K562 (cell line): ENCODE data around the gene CRYBB1. TPM values are rescaled to one million over a fixed set of nuclear protein-coding genes. Genes with fewer than 3 reads are reported as not detected.

Source experiments
- ATAC-seq: fragments of 200-7000 bp; cut with Tn5 transposase; 3 replicates; pipeline ENCODE4 v1.9.1; 2020; ENCODE audit warnings: moderate library complexity
- BruUV-seq: library from RNA; stranded (reverse); fragments of 400-500 nt; replicated peaks from 2 replicates; lab custom pipeline; 2021; lab: Mats Ljungman, UMichigan
- CTCF ChIA-PET: fragments of 300-600 bp; formaldehyde crosslinking; extraction: SDS; loops from one replicate; lab custom pipeline; 2021; ENCODE audit warnings: low intra/inter-chr PET ratio; lab: Yijun Ruan, JAX
- POLR2A ChIA-PET: fragments of 300-600, 350-650 bp; sonication (Branson Sonifier 250); formaldehyde crosslinking; extraction: SDS; loops from one replicate; lab custom pipeline; 2021; ENCODE audit warnings: antibody characterized with exemption, inconsistent platforms; lab: Yijun Ruan, JAX
- DNase-seq, 4 experiments: peaks; one replicate each; pipeline versions ENCODE4 v3.0.0 to v3.0.0-alpha.2; 2011 to 2018; ENCODE audit warnings: low spot score in 3 of 4, mixed read lengths in 3 of 4; ENCODE audit errors: extremely low read depth in 1 of 4
- FAIRE-seq: peaks from 2 replicates; lab custom pipeline; 2011; peaks lifted over from hg19 to GRCh38; lab: Jason Lieb, UNC
- H2AFZ ChIP-seq: 2 replicates; pipeline ENCODE4 v1.6.0; 2011; ENCODE audit warnings: low read depth, low read length, control low read depth, inconsistent platforms
- H3K27ac ChIP-seq: fragments of 200-600 bp; 3 replicates; pipeline ENCODE4 v1.8.0; 2011; ENCODE audit warnings: low read depth, mild to moderate bottlenecking, control low read depth, inconsistent platforms, low read length, moderate library complexity, mixed read lengths; ENCODE audit errors: extremely low read depth
- H3K27me3 ChIP-seq, 2 experiments: fragments of 300-600 bp in 1 of 2; 2 replicates in 1 of 2; 3 replicates in 1 of 2; pipeline versions ENCODE4 v1.6.0 to v1.8.0; 2011; ENCODE audit warnings: inconsistent platforms in 2 of 2, low read length in 2 of 2, mild to moderate bottlenecking in 1 of 2, mixed read lengths in 1 of 2, moderate library complexity in 1 of 2; ENCODE audit not compliant: control insufficient read depth in 2 of 2, insufficient read depth in 2 of 2
- H3K36me3 ChIP-seq: fragments of 300-600 bp; 3 replicates; pipeline ENCODE4 v1.8.0; 2011; ENCODE audit warnings: mild to moderate bottlenecking, low read length, inconsistent platforms; ENCODE audit not compliant: control insufficient read depth, insufficient read depth
- H3K4me1 ChIP-seq, 2 experiments: fragments of 200-600 bp in 1 of 2; replicated peaks in 1 of 2; 2 replicates in 1 of 2; 3 replicates in 1 of 2; pipeline versions ENCODE4 v1.5.1 to v1.8.0; 2011; ENCODE audit warnings: inconsistent platforms in 2 of 2, low read length in 2 of 2, mild to moderate bottlenecking in 1 of 2, mixed read lengths in 1 of 2, moderate library complexity in 1 of 2; ENCODE audit not compliant: control insufficient read depth in 2 of 2, insufficient read depth in 2 of 2
- H3K4me2 ChIP-seq: 2 replicates; pipeline ENCODE4 v1.6.1; 2011; ENCODE audit warnings: low read length, control low read depth, inconsistent platforms, mixed read lengths; ENCODE audit not compliant: insufficient read depth
- H3K4me3 ChIP-seq: fragments of 200-600 bp; sonication (generic), shearing (Covaris generic); 2 replicates; pipeline ENCODE4 v1.5.1; 2016; ENCODE audit warnings: control low read depth, inconsistent platforms
- H3K79me2 ChIP-seq: fragments of 200-600 bp; 3 replicates; pipeline ENCODE4 v1.8.0; 2011; ENCODE audit warnings: low read length, inconsistent platforms; ENCODE audit not compliant: control insufficient read depth, insufficient read depth
- H3K9ac ChIP-seq, 2 experiments: 2 replicates each; pipeline versions ENCODE4 v1.6.0 to v1.6.1; 2011; ENCODE audit warnings: low read depth in 2 of 2, low read length in 2 of 2, control low read depth in 1 of 2, inconsistent platforms in 1 of 2, mild to moderate bottlenecking in 1 of 2, mixed read lengths in 1 of 2; ENCODE audit not compliant: insufficient read depth in 1 of 2
- H3K9me1 ChIP-seq: one replicate; pipeline ENCODE4 v1.6.0; 2011; ENCODE audit warnings: inconsistent platforms, mild to moderate bottlenecking, low read length, moderate library complexity; ENCODE audit not compliant: control insufficient read depth, insufficient read depth
- H3K9me3 ChIP-seq: replicated peaks from 2 replicates; pipeline ENCODE4 v1.5.1; 2011; ENCODE audit warnings: low read depth, low read length, inconsistent platforms; ENCODE audit not compliant: control insufficient read depth, insufficient read depth
- H4K20me1 ChIP-seq: replicated peaks from 2 replicates; pipeline ENCODE4 v1.6.1; 2011; ENCODE audit warnings: low read length, inconsistent platforms, mixed read lengths; ENCODE audit not compliant: control insufficient read depth, insufficient read depth
- ARID1B ChIP-seq: fragments of 450-650 bp; IDR thresholded peaks from 2 replicates; pipeline ENCODE4 v1.6.1; 2016; ENCODE audit warnings: antibody characterized with exemption, mild to moderate bottlenecking, inconsistent platforms
- ATF3 ChIP-seq, 2 experiments: fragments of 450-650 bp in 1 of 2; sonication (generic) in 1 of 2; formaldehyde crosslinking in 1 of 2; IDR thresholded peaks in 1 of 2; conservative IDR thresholded peaks in 1 of 2; 2 replicates each; pipeline versions ENCODE4 v1.6.1 to v1.8.1; 2016 to 2023; ENCODE audit warnings: mild to moderate bottlenecking in 2 of 2, moderate library complexity in 2 of 2, inconsistent platforms in 1 of 2, missing genetic modification reagents in 1 of 2
- CBFA2T2 ChIP-seq: fragments of 450-650 bp; conservative IDR thresholded peaks from 2 replicates; pipeline ENCODE4 v1.6.1; 2017; ENCODE audit warnings: mild to moderate bottlenecking
- EGR1 ChIP-seq: fragments of 450-650 bp; conservative IDR thresholded peaks from 2 replicates; pipeline ENCODE4 v1.6.1; 2017; ENCODE audit warnings: mild to moderate bottlenecking
- EP400 ChIP-seq: fragments of 450-650 bp; IDR thresholded peaks from 2 replicates; pipeline ENCODE4 v1.6.1; 2017; ENCODE audit warnings: antibody characterized with exemption, mild to moderate bottlenecking, moderate library complexity
- MAFG ChIP-seq: fragments of 450-650 bp; conservative IDR thresholded peaks from 2 replicates; pipeline ENCODE4 v1.6.1; 2016; ENCODE audit warnings: missing genetic modification characterization, missing compliant biosample characterization
- MEF2D ChIP-seq: conservative IDR thresholded peaks from 2 replicates; pipeline ENCODE4 v1.6.1; 2016; ENCODE audit warnings: low read depth, missing genetic modification characterization, missing compliant biosample characterization
- MEIS2 ChIP-seq: fragments of 450-650 bp; IDR thresholded peaks from 2 replicates; pipeline ENCODE4 v1.6.1; 2014; ENCODE audit warnings: mild to moderate bottlenecking; ENCODE audit not compliant: partially characterized antibody
- MNT ChIP-seq, 2 experiments: fragments of 450-650 bp; conservative IDR thresholded peaks; 2 replicates each; pipeline ENCODE4 v1.6.1; 2017; ENCODE audit warnings: mild to moderate bottlenecking in 2 of 2, moderate library complexity in 2 of 2
- MXI1 ChIP-seq: IDR thresholded peaks from 2 replicates; pipeline ENCODE4 v1.6.1; 2011; ENCODE audit warnings: low read depth, mild to moderate bottlenecking, improper control_type of control experiment, low read length
- MYNN ChIP-seq, 2 experiments: sonication (generic); formaldehyde crosslinking in 1 of 2; IDR thresholded peaks; 2 replicates each; pipeline versions ENCODE4 v1.5.0 to v1.6.1; 2016 to 2020; ENCODE audit warnings: antibody characterized with exemption in 1 of 2, missing genetic modification reagents in 1 of 2
- NCOR1 ChIP-seq: fragments of 450-650 bp; IDR thresholded peaks from 2 replicates; pipeline ENCODE4 v1.6.1; 2016; ENCODE audit warnings: mild to moderate bottlenecking, moderate library complexity
- NEUROD1 ChIP-seq: fragments of 150-350 bp; IDR thresholded peaks from 2 replicates; pipeline ENCODE4 v1.6.1; 2014; ENCODE audit warnings: borderline replicate concordance, low read length, low read depth; ENCODE audit not compliant: partially characterized antibody
- PHF8 ChIP-seq: fragments of 200-600 bp; sonication (generic); IDR thresholded peaks from 2 replicates; pipeline ENCODE4 v1.6.1; 2012; ENCODE audit warnings: mixed run types, mild to moderate bottlenecking, inconsistent platforms, low read length, moderate library complexity, borderline replicate concordance
- POLR3A ChIP-seq: IDR thresholded peaks from 2 replicates; pipeline ENCODE4 v1.6.1; 2011; ENCODE audit warnings: borderline replicate concordance, mild to moderate bottlenecking, moderate library complexity; ENCODE audit not compliant: insufficient read length, insufficient read depth; ENCODE audit errors: extremely low read depth
- RAD21 ChIP-seq, 2 experiments: fragments of 250-450 bp in 1 of 2; fragments of 450-650 bp in 1 of 2; sonication (Bioruptor Pico) in 1 of 2; formaldehyde crosslinking in 1 of 2; IDR thresholded peaks in 1 of 2; conservative IDR thresholded peaks in 1 of 2; 2 replicates each; pipeline versions ENCODE4 v1.4.0 to v1.8.0; 2020 to 2022; ENCODE audit warnings: mild to moderate bottlenecking in 2 of 2, moderate library complexity in 1 of 2
- ZC3H8 ChIP-seq: fragments of 450-650 bp; IDR thresholded peaks from 2 replicates; pipeline ENCODE4 v1.6.1; 2017
- ZNF121 ChIP-seq: sonication (generic); formaldehyde crosslinking; conservative IDR thresholded peaks from 2 replicates; pipeline ENCODE4 v1.8.0; 2022; ENCODE audit warnings: missing genetic modification reagents
- ZNF766 ChIP-seq: fragments of 200-800 bp; sonication (Bioruptor generic); conservative IDR thresholded peaks from 2 replicates; pipeline ENCODE4 v1.6.1; 2016; ENCODE audit warnings: missing genetic modification characterization, missing compliant biosample characterization
- WGBS: fragments of 100-300 bp; shearing (Covaris generic); methylation state at CpG from one replicate; pipeline ENCODE4 v1.1.6; 2016; ENCODE audit warnings: low coverage, mixed read lengths; ENCODE audit not compliant: insufficient coverage; ENCODE audit errors: missing lambda C conversion rate; 5-methylcytosine and 5-hydroxymethylcytosine counted together
- in situ Hi-C: fragments of 300-500 bp; cut with MboI; formaldehyde crosslinking; loops from 4 replicates; pipeline ENCODE4 v1.15.0; 2018; ENCODE audit warnings: inconsistent platforms, mixed read lengths
- intact Hi-C: fragments of 100-400 bp; cut with micrococcal nuclease; formaldehyde crosslinking; loops from 2 replicates; pipeline ENCODE4 v1.14.2; 2022
- polyA plus RNA-seq, 8 experiments: library from polyadenylated mRNA; depleted of rRNA in 4 of 8; stranded (reverse) in 5 of 8; unstranded in 3 of 8; fragments of >200 nt; fragmentation: Nextera tagmentation in 2 of 8; fragmentation: Illumina TruSeq in 1 of 8; extraction: Ambion mirVana in 2 of 8; extraction: Trizol in 1 of 8; gene quantifications; 2 replicates each; pipeline versions ENCODE4 v1.2.1 to v1.2.3, GENCODE V29; 2011 to 2014; ENCODE audit warnings: inconsistent platforms in 1 of 8, missing spikeins in 1 of 8
- total RNA-seq, 7 experiments: library from RNA; depleted of rRNA in 6 of 7; stranded (reverse); fragments of >200 nt in 6 of 7; fragmentation: Illumina TruSeq in 2 of 7; extraction: Trizol in 2 of 7; gene quantifications; 2 replicates each; pipeline versions ENCODE4 v1.2.1 to v1.2.3, GENCODE V29; 2011 to 2021; ENCODE audit warnings: low replicate concordance in 1 of 7

The CRYBB1 gene
- total and polyA plus RNA-seq, 9 of the 15 experiments (the other 6 are each of a cell fraction or from before 2014, with no cell fraction given), result 0.16 to 0.45 (median 0.33) TPM; not detected in 2

GRCh38 chr22:26658671-26659478 lies 41.0 kb upstream of the CRYBB1 start:
- ChIA-PET CTCF (no interaction called here), POLR2A (no interaction called here)
- H3K9ac ChIP-seq, result peak overlapping the region; percentile 17 to 21; a peak in 2 of 4 replicates
- ATAC-seq (peak; percentile 95), FAIRE-seq (peak; percentile 99), DNase-seq (peak; percentile 79 to 93 (median 82))
- H3K36me3 ChIP-seq, result no peaks in the 10 kb centered on the region
- 4% methylated on average over 16 of the region's 27 CpGs for WGBS
- peak overlapping the region; percentile 29; the same call in 2 of the 3 replicates for H3K27ac ChIP-seq
- no peaks in the 10 kb centered on the region for H3K79me2 ChIP-seq
- peak overlapping the region; percentile 64 for H2AFZ ChIP-seq
- intact Hi-C loops (no loop called here), in situ Hi-C loops (no loop called here)
- no TSS peak for BruUV-seq
- H4K20me1 ChIP-seq, result no peaks in the 10 kb centered on the region
- no peaks in the 10 kb centered on the region; a peak in 1 of 5 replicates for H3K27me3 ChIP-seq
- H3K4me1 ChIP-seq, result peaks cover 13 to 22% of the 10 kb centered on the region in 2 experiments; a peak in 4 of 5 replicates
- H3K4me3 ChIP-seq, result peak overlapping the region; percentile 30
- peak overlapping the region; percentile 68 for H3K4me2 ChIP-seq
- H3K9me1 ChIP-seq, result no peaks in the 10 kb centered on the region
- no peaks in the 10 kb centered on the region for H3K9me3 ChIP-seq
- TF ChIP-seq POLR3A (no peak), PHF8 (no peak; the same call in 1 of the 2 replicates), RAD21 (CRISPR knock-in tag; conservative IDR thresholded peaks at IDR 0.05 in 1 of 2, IDR thresholded peaks at IDR 0.05 in 1 of 2) (no peak), MEF2D (tag) (no peak), EGR1 (peak; percentile 58), ZNF766 (CRISPR knock-in tag) (no peak), MAFG (tag) (peak; percentile 99), MEIS2 (peak; percentile 78), ARID1B (peak; percentile 81), MXI1 (peak; percentile 40; the same call in 1 of the 2 replicates), CBFA2T2 (peak; percentile 65), MNT (conservative IDR thresholded peaks at IDR 0.05) (peak; percentile 96 to 98), ZC3H8 (no peak), ATF3 (IDR thresholded peaks at IDR 0.05) (peak; percentile 92), ATF3 (CRISPR knock-in tag; conservative IDR thresholded peaks at IDR 0.05) (no peak; the same call in 1 of the 2 replicates), NCOR1 (peak; percentile 57; the same call in 1 of the 2 replicates), ZNF121 (no peak), EP400 (peak; percentile 86), MYNN (IDR thresholded peaks at IDR 0.05) (0 out of 2 replicates have a peak, but pooled peaks have one; percentile 21), MYNN (CRISPR knock-in tag; IDR thresholded peaks at IDR 0.05) (no peak), NEUROD1 (peak; percentile 34)
